Measurements from ENCODE around the gene PPP2CA. TPM values are rescaled to one million over a fixed set of nuclear protein-coding genes. Genes with fewer than 3 reads are reported as not detected.

PPP2CA gene
- total and polyA plus RNA-seq, 2 of the 13 experiments (the other 11 are each of a cell fraction or from before 2014, with no cell fraction given), result 82.4 to 171 TPM

- peak; percentile 64 for TF ChIP-seq NFAT5 (CRISPR knock-in tag; IDR thresholded peaks at IDR 0.05)
- TF ChIP-seq THRA (CRISPR knock-in tag; IDR thresholded peaks at IDR 0.05; ENCODE audit: borderline replicate concordance), result peak; percentile 62
- TF ChIP-seq ZMYM3 (CRISPR knock-in tag; IDR thresholded peaks at IDR 0.05), result no peak
- peak; percentile 69 for TF ChIP-seq ATF2 (CRISPR knock-in tag; IDR thresholded peaks at IDR 0.05)
- TF ChIP-seq SNAI1 (CRISPR knock-in tag; IDR thresholded peaks at IDR 0.05; ENCODE audit: borderline replicate concordance), result peak; percentile 95
- 0 out of 2 replicates have a peak, but pooled peaks have one; percentile 30 for TF ChIP-seq ZNF652 (CRISPR knock-in tag; IDR thresholded peaks at IDR 0.05; ENCODE audit: borderline replicate concordance, low read depth)
- no peak for TF ChIP-seq CHD4 (IDR thresholded peaks at IDR 0.05; ENCODE audit: borderline replicate concordance, low read length)
- no peak for TF ChIP-seq PCBP2 (optimal IDR thresholded peaks at IDR 0.05; ENCODE audit: low read depth, low read length, poor library complexity, severe bottlenecking)
- no peak for TF ChIP-seq MNT (IDR thresholded peaks at IDR 0.05)
- TF ChIP-seq FOXA3 (CRISPR knock-in tag; IDR thresholded peaks at IDR 0.05), result no peak
- no peak for TF ChIP-seq ZNF10 (CRISPR knock-in tag; IDR thresholded peaks at IDR 0.05; ENCODE audit: borderline replicate concordance, low read depth)
- peak; percentile 67 for TF ChIP-seq E2F1 (CRISPR knock-in tag; IDR thresholded peaks at IDR 0.05)
- 0 out of 2 replicates have a peak, but pooled peaks have one; percentile 68 for TF ChIP-seq ZNF446 (CRISPR knock-in tag; IDR thresholded peaks at IDR 0.05)
- TF ChIP-seq ELF1 (CRISPR knock-in tag; IDR thresholded peaks at IDR 0.05), result no peak
- no peak for TF ChIP-seq ZNF496 (CRISPR knock-in tag; IDR thresholded peaks at IDR 0.05; ENCODE audit: insufficient replicate concordance)
Measured at GRCh38 chr5:134176511-134177368, 49.1 kb downstream of the PPP2CA start, which contains the start of gene SKP1 (continued).

Measured in HepG2 (cell line).